ENCODE data around the gene ZNF697. TPM values are rescaled to one million over a fixed set of nuclear protein-coding genes. Genes with fewer than 3 reads are reported as not detected.
A peak's percentile ranks its signal among the peaks of the same experiment; 100 is the strongest.

Gene ZNF697
- total RNA-seq, 1 donor from 2014 or later = 0.07 TPM

GRCh38 chr1:119680723-119681122, 32.7 kb upstream of the ZNF697 start:
- no peak for DNase-seq
- Mint-ChIP-seq H3K27me3 (peaks cover 12% of the 10 kb centered on the region), H3K36me3 (ENCODE audit: low read depth) (no peaks in the 10 kb centered on the region), H3K27ac (no peak overlapping the region), H3K4me3 (no peak overlapping the region), H3K4me1 (peaks cover under 1% of the 10 kb centered on the region), H3K9me3 (no peaks in the 10 kb centered on the region)
- ATAC-seq (ENCODE audit: low read depth) = no peak
- intact Hi-C loops (cut with micrococcal nuclease) = no loop called here
- CTCF ChIA-PET = no interaction called here
- TF ChIP-seq CTCF (IDR thresholded peaks at IDR 0.05) = no peak
- POLR2A ChIA-PET = no interaction called here

- no peak for TF ChIP-seq CTCF (IDR thresholded peaks at IDR 0.05)
- ATAC-seq (ENCODE audit: low read depth) (no peak), DNase-seq (no peak)
- Mint-ChIP-seq H3K36me3 (ENCODE audit: low read depth) (no peaks in the 10 kb centered on the region), H3K9me3 (no peaks in the 10 kb centered on the region), H3K27me3 (peaks cover 16% of the 10 kb centered on the region), H3K27ac (no peak overlapping the region), H3K4me1 (peaks cover 5% of the 10 kb centered on the region), H3K4me3 (no peak overlapping the region)
- ChIA-PET CTCF (interaction anchor here (1.3 kb wide), 1 partner anchor 62 kb away, joined by 3 read pairs; no protein-coding TSS in a partner anchor), POLR2A (no interaction called here)
- intact Hi-C loops (cut with micrococcal nuclease) = no loop called here
These were observed 32.1 kb upstream of the ZNF697 start for GRCh38 chr1:119680193-119680592.

GRCh38 chr1:119679223-119679622, 31.2 kb upstream of the ZNF697 start:
- no peak for TF ChIP-seq CTCF (IDR thresholded peaks at IDR 0.05)
- DNase-seq = no peak
- no peak for ATAC-seq (ENCODE audit: low read depth)
- H3K27me3 Mint-ChIP-seq = peaks cover 16% of the 10 kb centered on the region
- intact Hi-C loops (cut with micrococcal nuclease) = no loop called here
- CTCF ChIA-PET = interaction anchor here (1.3 kb wide), 1 partner anchor 61 kb away, joined by 3 read pairs; no protein-coding TSS in a partner anchor
- no peaks in the 10 kb centered on the region for H3K36me3 Mint-ChIP-seq (ENCODE audit: low read depth)
- no peaks in the 10 kb centered on the region for H3K9me3 Mint-ChIP-seq
- POLR2A ChIA-PET = no interaction called here
- H3K27ac Mint-ChIP-seq = no peak overlapping the region
- peaks cover 6% of the 10 kb centered on the region for H3K4me1 Mint-ChIP-seq
- H3K4me3 Mint-ChIP-seq = no peak overlapping the region

- ChIA-PET POLR2A (no interaction called here), CTCF (interaction anchor here (1.6 to 2.8 kb wide), 2 partner anchors 15 to 65 kb away, joined by 4 to 15 read pairs; no protein-coding TSS in a partner anchor)
- Mint-ChIP-seq H3K27me3 (peaks cover 18% of the 10 kb centered on the region), H3K4me1 (peaks cover 6% of the 10 kb centered on the region), H3K4me3 (no peak overlapping the region), H3K9me3 (no peaks in the 10 kb centered on the region), H3K27ac (no peak overlapping the region), H3K36me3 (ENCODE audit: low read depth) (no peaks in the 10 kb centered on the region)
- intact Hi-C loops (cut with micrococcal nuclease) = no loop called here
- no peak for ATAC-seq (ENCODE audit: low read depth)
- no peak for DNase-seq
- no peak for TF ChIP-seq CTCF (IDR thresholded peaks at IDR 0.05)
These were observed 28.6 kb upstream of the ZNF697 start for GRCh38 chr1:119676571-119677206.

GRCh38 chr1:119675349-119676345, 27.6 kb upstream of the ZNF697 start:
- POLR2A ChIA-PET = no interaction called here
- CTCF ChIA-PET = interaction anchor here (0.7 to 2.8 kb wide), 13 partner anchors 8 to 396 kb away, joined by 3 to 15 read pairs (median 4); no protein-coding TSS in a partner anchor
- Mint-ChIP-seq H3K36me3 (ENCODE audit: low read depth) (no peaks in the 10 kb centered on the region), H3K9me3 (no peaks in the 10 kb centered on the region), H3K4me3 (peak overlapping the region; percentile 72), H3K27ac (no peak overlapping the region), H3K27me3 (peaks cover 24% of the 10 kb centered on the region), H3K4me1 (peaks cover 6% of the 10 kb centered on the region)
- intact Hi-C loops (cut with micrococcal nuclease) = loop anchor here (1.0 to 2.0 kb wide), 3 partner anchors 62 to 387 kb away; no protein-coding TSS in a partner anchor
- ATAC-seq (ENCODE audit: low read depth) (no peak), DNase-seq (peak; percentile 15)
- TF ChIP-seq CTCF (IDR thresholded peaks at IDR 0.05) = peak; percentile 65
